Nephron progenitor cell (in vitro differentiated cells): ENCODE measurements around the gene DMD.

Source experiments
- DNase-seq: peaks from one replicate; pipeline ENCODE4 v3.0.0; 2021
- H3K27ac Mint-ChIP-seq: 2 replicates; pipeline ENCODE4 v1.8.0; 2021; ENCODE audit warnings: mild to moderate bottlenecking, moderate library complexity, mixed read lengths
- H3K27me3 Mint-ChIP-seq: 2 replicates; pipeline ENCODE4 v1.8.0; 2021; ENCODE audit warnings: mild to moderate bottlenecking, low read depth, mixed read lengths; ENCODE audit not compliant: poor library complexity
- H3K36me3 Mint-ChIP-seq: 2 replicates; pipeline ENCODE4 v1.8.0; 2021; ENCODE audit warnings: low read depth, mixed read lengths
- H3K4me1 Mint-ChIP-seq: 2 replicates; pipeline ENCODE4 v1.8.0; 2021; ENCODE audit warnings: mixed read lengths
- H3K4me3 Mint-ChIP-seq: 2 replicates; pipeline ENCODE4 v1.8.0; 2021; ENCODE audit warnings: mild to moderate bottlenecking, moderate library complexity, mixed read lengths
- H3K9me3 Mint-ChIP-seq: 2 replicates; pipeline ENCODE4 v1.8.0; 2021; ENCODE audit warnings: mild to moderate bottlenecking, moderate library complexity, mixed read lengths
- TF ChIP-seq, protein P1 (sequence below): fragments of 200-600 bp; sonication (generic); IDR thresholded peaks from 2 replicates; pipeline ENCODE4 v1.5.0; 2021; ENCODE audit warnings: antibody characterized with exemption

DMD gene

DNA sequence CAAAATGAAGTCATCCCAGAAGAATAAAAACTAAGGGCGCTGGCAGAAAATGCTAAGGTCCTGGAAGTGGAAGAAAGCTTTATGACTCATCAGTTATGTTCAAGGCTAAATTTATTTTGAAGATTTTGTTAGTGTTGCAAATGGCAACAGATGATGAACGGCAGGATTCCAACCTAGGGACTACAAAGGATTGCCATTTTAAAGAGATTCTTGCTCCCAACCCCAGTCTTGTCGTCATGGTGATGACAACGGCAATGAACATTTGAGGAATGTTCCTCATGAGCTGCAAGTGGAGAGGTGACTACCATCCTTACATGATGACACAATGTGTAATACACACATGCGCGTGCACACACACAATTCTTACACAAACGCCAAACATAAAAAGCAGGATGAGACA is 2085.1 kb downstream of the DMD start:
- Mint-ChIP-seq H3K27me3 (peaks cover 3% of the 10 kb centered on the region), H3K4me3 (no peak overlapping the region), H3K36me3 (peaks cover 44% of the 10 kb centered on the region), H3K27ac (no peak overlapping the region), H3K4me1 (no peaks in the 10 kb centered on the region), H3K9me3 (peaks cover 33% of the 10 kb centered on the region)
- TF ChIP-seq, protein P1, sequence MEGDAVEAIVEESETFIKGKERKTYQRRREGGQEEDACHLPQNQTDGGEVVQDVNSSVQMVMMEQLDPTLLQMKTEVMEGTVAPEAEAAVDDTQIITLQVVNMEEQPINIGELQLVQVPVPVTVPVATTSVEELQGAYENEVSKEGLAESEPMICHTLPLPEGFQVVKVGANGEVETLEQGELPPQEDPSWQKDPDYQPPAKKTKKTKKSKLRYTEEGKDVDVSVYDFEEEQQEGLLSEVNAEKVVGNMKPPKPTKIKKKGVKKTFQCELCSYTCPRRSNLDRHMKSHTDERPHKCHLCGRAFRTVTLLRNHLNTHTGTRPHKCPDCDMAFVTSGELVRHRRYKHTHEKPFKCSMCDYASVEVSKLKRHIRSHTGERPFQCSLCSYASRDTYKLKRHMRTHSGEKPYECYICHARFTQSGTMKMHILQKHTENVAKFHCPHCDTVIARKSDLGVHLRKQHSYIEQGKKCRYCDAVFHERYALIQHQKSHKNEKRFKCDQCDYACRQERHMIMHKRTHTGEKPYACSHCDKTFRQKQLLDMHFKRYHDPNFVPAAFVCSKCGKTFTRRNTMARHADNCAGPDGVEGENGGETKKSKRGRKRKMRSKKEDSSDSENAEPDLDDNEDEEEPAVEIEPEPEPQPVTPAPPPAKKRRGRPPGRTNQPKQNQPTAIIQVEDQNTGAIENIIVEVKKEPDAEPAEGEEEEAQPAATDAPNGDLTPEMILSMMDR, result no peak
- no peak for DNase-seq

DNA sequence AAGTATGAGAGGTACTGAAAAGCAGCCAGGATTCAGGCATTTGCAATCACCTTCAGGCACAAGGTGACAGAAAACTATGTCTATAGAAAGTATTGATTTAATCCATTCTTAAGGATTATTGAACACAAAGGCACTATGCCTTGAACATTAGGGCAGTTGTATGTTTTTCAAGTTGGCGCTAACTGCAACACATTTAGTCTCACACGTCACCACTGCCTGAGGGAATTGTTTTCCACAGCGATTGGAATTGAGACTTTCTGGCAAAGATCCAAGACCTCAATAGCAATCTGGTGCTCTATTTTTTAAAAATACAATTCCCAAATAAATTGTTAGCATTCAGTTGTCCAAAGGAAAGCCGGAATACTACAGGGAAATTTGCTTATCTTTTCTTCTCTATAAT is 2086.8 kb downstream of the DMD start:
- Mint-ChIP-seq H3K27me3 (peaks cover 3% of the 10 kb centered on the region), H3K4me1 (no peaks in the 10 kb centered on the region), H3K27ac (no peak overlapping the region), H3K4me3 (no peak overlapping the region), H3K36me3 (peaks cover 38% of the 10 kb centered on the region), H3K9me3 (peaks cover 26% of the 10 kb centered on the region)
- DNase-seq, result no peak
- TF ChIP-seq, protein P1, result no peak

DNA sequence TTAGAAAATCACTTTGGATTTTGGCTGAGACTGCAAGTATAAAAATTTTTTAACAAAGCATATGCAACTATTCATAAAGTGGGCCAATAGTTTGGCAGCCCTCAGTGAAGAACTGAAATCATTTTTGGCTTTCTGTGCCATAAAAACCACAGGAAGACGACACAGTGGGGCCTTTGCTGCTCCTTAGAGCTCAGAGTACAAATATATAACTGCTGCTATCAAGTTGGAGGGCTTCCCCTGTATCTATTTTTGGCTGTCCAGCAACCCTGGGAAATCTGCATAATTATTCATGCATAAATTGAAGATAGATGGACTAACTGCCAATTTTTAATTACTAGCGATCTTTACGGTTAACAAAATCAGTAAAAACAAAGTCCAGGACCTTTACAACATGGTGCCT is 2088.0 kb downstream of the DMD start:
- Mint-ChIP-seq H3K4me1 (no peaks in the 10 kb centered on the region), H3K4me3 (no peak overlapping the region), H3K27ac (no peak overlapping the region), H3K27me3 (peaks cover 3% of the 10 kb centered on the region), H3K9me3 (peaks cover 28% of the 10 kb centered on the region), H3K36me3 (peaks cover 34% of the 10 kb centered on the region)
- no peak for DNase-seq
- TF ChIP-seq, protein P1, result no peak

DNA sequence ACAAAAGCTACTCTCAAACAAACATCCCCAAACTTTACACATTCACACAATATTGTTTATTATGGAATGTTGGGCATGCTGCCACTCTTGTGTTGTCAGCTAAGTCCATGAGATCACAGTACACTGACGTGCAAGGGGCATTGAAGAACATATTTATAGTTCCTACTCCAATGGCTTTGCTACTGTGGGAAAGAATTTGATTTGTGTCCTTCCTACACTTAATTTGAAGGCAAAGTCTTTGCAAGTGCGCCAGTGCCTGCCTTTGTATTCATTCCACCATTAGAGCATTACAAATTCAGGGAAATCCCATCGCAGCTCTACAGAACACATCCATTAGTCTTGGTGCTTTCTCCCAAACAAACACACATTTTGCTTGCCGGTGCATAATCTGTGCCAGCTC is 2094.1 kb downstream of the DMD start:
- Mint-ChIP-seq H3K4me1 (no peaks in the 10 kb centered on the region), H3K36me3 (peaks cover 5% of the 10 kb centered on the region), H3K4me3 (no peak overlapping the region), H3K27me3 (peaks cover 2% of the 10 kb centered on the region), H3K27ac (no peak overlapping the region), H3K9me3 (peaks cover 26% of the 10 kb centered on the region)
- DNase-seq, result no peak
- TF ChIP-seq, protein P1, result no peak

DNA sequence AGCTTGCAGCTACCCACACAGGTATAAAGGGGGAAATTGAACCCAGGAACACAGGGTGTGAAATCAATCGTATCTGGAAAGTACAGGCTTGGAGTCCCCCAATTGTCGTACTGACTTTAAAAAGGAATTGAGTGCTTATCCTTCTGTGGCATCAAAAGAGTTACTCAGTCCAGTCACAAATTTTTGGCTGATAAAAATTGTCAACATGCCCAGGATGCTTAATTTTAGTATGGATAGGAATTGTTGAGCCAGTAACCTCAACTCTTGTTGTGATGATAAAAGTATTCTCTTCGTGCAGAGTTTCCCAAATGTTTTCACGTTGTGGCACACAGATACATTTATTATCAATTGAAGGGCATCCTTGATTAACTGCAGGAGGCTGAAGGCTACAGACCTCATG is 2096.0 kb downstream of the DMD start:
- Mint-ChIP-seq H3K27ac (no peak overlapping the region), H3K4me1 (no peaks in the 10 kb centered on the region), H3K27me3 (no peaks in the 10 kb centered on the region), H3K4me3 (no peak overlapping the region), H3K9me3 (peaks cover 39% of the 10 kb centered on the region), H3K36me3 (peaks cover 5% of the 10 kb centered on the region)
- DNase-seq, result no peak
- TF ChIP-seq, protein P1, result no peak

DNA sequence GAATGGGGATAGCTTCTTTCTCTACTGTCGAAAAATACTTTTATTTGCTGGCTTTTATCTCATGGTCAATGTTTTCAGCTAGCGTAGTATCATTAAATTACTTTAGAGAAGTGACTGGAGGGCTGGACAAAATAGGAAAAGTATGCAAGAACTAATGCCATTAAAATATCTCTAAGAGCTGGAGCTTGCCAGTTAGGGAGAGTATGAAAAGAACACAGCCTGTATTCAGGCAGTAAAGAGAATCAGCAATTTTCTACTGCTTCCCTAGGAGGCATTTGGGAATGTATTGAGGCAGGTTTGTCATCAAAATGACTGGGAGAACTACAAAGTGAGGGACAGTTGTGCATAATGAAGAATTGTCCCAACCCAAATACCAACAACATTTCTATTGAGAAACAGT is 2096.5 kb downstream of the DMD start:
- no peak overlapping the region for H3K4me3 Mint-ChIP-seq
- no peak for DNase-seq
- TF ChIP-seq, protein P1, result no peak
- H3K27me3 Mint-ChIP-seq, result no peaks in the 10 kb centered on the region
- H3K36me3 Mint-ChIP-seq, result peaks cover 5% of the 10 kb centered on the region
- H3K27ac Mint-ChIP-seq, result no peak overlapping the region
- H3K9me3 Mint-ChIP-seq, result peaks cover 39% of the 10 kb centered on the region
- no peaks in the 10 kb centered on the region for H3K4me1 Mint-ChIP-seq
